HAP-1 (cell line): ENCODE results near the gene ZSCAN5B.

Experiments
- DNase-seq, 2 experiments: peaks; one replicate each; pipeline ENCODE4 v3.0.0-alpha.2; 2016 to 2020; ENCODE audit warnings: low spot score in 2 of 2
- H3K27me3 ChIP-seq: fragments of 250-450 bp; sonication (Bioruptor Pico); 2 replicates; pipeline ENCODE4 v1.5.1; 2020; ENCODE audit warnings: low read depth, mild to moderate bottlenecking, moderate library complexity
- H3K36me3 ChIP-seq: fragments of 250-450 bp; sonication (Bioruptor Pico); replicated peaks from 2 replicates; pipeline ENCODE4 v1.5.1; 2020; ENCODE audit warnings: mild to moderate bottlenecking
- H3K4me1 ChIP-seq: fragments of 250-450 bp; sonication (Bioruptor Pico); 2 replicates; pipeline ENCODE4 v1.5.1; 2020; ENCODE audit warnings: mild to moderate bottlenecking
- H3K4me3 ChIP-seq: fragments of 250-450 bp; sonication (Bioruptor Pico); 2 replicates; pipeline ENCODE4 v1.5.1; 2020; ENCODE audit warnings: mild to moderate bottlenecking, moderate library complexity
- H3K9me3 ChIP-seq: fragments of 250-450 bp; sonication (Bioruptor Pico); 2 replicates; pipeline ENCODE4 v1.5.1; 2020; ENCODE audit warnings: mild to moderate bottlenecking, moderate library complexity
- in situ Hi-C: fragments of 300-500 bp; cut with MboI; formaldehyde crosslinking; loops from 3 replicates; pipeline ENCODE4 v1.14.3; 2020; ENCODE audit warnings: low sequenced_read_pairs, inconsistent platforms, mixed read lengths

ZSCAN5B gene

GRCh38 chr19:56147307-56147706 lies 50.3 kb downstream of the ZSCAN5B start:
- no peak for DNase-seq
- Histone ChIP-seq H3K27me3 (no peaks in the 10 kb centered on the region), H3K9me3 (no peaks in the 10 kb centered on the region), H3K4me1 (no peaks in the 10 kb centered on the region), H3K36me3 (peaks cover 3% of the 10 kb centered on the region; the same call in 1 of the 2 replicates), H3K4me3 (no peak overlapping the region)
- in situ Hi-C loops: no loop called here

DNA sequence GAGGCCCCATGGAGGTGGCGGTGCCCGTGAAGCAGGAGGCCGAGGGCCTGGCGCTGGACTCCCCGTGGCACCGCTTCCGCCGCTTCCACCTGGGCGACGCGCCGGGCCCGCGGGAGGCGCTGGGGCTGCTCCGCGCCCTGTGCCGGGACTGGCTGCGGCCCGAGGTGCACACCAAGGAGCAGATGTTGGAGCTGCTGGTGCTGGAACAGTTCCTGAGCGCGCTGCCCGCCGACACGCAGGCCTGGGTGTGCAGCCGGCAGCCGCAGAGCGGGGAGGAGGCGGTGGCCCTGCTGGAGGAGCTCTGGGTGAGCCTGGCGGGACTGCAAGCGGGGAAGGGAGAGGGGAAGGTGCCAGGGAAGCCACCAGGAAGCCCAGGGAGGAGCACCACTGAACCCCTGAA lies 50.7 kb downstream of the ZSCAN5B start:
- no peaks in the 10 kb centered on the region; the same call in 1 of the 2 replicates for H3K4me1 ChIP-seq
- DNase-seq: no peak
- no peaks in the 10 kb centered on the region for H3K9me3 ChIP-seq
- no peaks in the 10 kb centered on the region for H3K27me3 ChIP-seq
- H3K4me3 ChIP-seq: no peak overlapping the region
- peaks cover 3% of the 10 kb centered on the region; the same call in 1 of the 2 replicates for H3K36me3 ChIP-seq
- in situ Hi-C loops: no loop called here

GRCh38 chr19:56145698-56146097 lies 51.9 kb downstream of the ZSCAN5B start:
- in situ Hi-C loops: no loop called here

GRCh38 chr19:56144831-56145230 lies 52.8 kb downstream of the ZSCAN5B start:
- Histone ChIP-seq H3K9me3 (no peaks in the 10 kb centered on the region), H3K36me3 (peaks cover 3% of the 10 kb centered on the region; the same call in 1 of the 2 replicates), H3K4me3 (no peak overlapping the region), H3K4me1 (peaks cover 4% of the 10 kb centered on the region), H3K27me3 (no peaks in the 10 kb centered on the region)
- no peak for DNase-seq
- in situ Hi-C loops: no loop called here

More at GRCh38 chr19:56145698-56146097, 51.9 kb downstream of the ZSCAN5B start:
- Histone ChIP-seq H3K27me3 (no peaks in the 10 kb centered on the region), H3K9me3 (no peaks in the 10 kb centered on the region), H3K4me3 (no peak overlapping the region), H3K4me1 (no peaks in the 10 kb centered on the region; the same call in 1 of the 2 replicates), H3K36me3 (peaks cover 3% of the 10 kb centered on the region; the same call in 1 of the 2 replicates)
- no peak for DNase-seq

DNA sequence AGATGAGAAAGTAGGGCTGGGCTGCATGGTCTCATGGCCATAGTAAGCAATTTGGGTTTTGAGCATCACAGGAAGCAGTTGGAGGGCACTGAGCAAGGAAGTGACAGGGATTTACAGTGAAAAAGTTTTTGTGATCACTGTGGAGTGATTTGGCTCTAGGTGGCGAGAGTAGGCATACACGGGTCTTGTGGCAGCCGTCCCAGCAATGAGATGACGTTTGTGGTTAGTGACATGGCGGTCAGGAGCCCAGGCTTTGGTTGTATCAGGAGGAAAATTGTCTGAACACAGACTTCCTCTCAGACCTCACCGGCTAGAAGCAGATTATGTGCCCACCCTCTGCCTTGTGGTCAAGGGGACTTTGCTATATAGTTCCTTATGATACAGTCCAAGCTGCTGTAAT lies 53.2 kb downstream of the ZSCAN5B start:
- Histone ChIP-seq H3K27me3 (no peaks in the 10 kb centered on the region), H3K4me3 (no peak overlapping the region), H3K9me3 (no peaks in the 10 kb centered on the region), H3K4me1 (peaks cover 5% of the 10 kb centered on the region), H3K36me3 (0 out of 2 replicates have a peak, but pooled peaks cover 3% of the 10 kb centered on the region)
- DNase-seq: no peak
- in situ Hi-C loops: no loop called here

GRCh38 chr19:56142897-56143434 lies 54.6 kb downstream of the ZSCAN5B start:
- H3K36me3 ChIP-seq: 0 out of 2 replicates have a peak, but pooled peaks cover 3% of the 10 kb centered on the region
- H3K4me3 ChIP-seq: no peak overlapping the region
- no peaks in the 10 kb centered on the region for H3K27me3 ChIP-seq
- DNase-seq: no peak
- no peaks in the 10 kb centered on the region for H3K9me3 ChIP-seq
- in situ Hi-C loops: no loop called here
- H3K4me1 ChIP-seq: peaks cover 5% of the 10 kb centered on the region

DNA sequence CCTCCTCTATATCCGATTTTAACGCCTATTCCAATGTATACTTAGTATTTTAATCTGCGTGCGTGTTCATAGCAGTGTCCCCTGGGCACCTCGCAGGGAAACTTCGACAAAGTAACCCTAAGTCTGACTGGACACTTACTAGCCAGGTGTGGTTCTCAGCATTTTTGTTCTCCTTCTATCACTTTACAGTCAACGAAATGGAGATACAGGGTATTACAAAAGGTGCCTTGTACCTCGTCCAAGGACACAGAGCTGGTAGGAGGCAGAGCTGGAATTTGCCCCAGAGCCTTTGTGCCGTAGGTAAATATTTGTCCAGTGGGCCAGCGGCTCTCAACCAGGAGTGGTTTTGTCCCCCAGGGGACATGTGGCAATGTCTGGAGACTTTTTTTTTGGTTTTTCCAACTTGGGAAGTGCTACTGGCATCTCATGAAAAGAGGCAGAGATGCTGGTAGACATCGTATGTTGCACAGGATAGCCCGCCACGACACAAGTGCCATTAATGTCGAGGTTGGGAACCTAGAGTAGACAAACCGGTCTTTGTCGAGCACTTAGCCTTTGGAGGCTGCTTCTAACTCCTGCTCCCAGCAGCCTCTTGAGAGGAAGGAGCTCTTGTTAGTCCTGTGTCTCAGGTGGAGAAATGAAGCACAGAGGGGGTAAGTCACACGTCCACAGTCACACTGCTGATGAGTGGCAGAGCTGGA lies 55.3 kb downstream of the ZSCAN5B start:
- in situ Hi-C loops: no loop called here
- DNase-seq: no peak
- H3K4me3 ChIP-seq: peak overlapping the region; percentile 25
- H3K4me1 ChIP-seq: peaks cover 5% of the 10 kb centered on the region
- H3K9me3 ChIP-seq: no peaks in the 10 kb centered on the region
- H3K27me3 ChIP-seq: no peaks in the 10 kb centered on the region
- no peaks in the 10 kb centered on the region for H3K36me3 ChIP-seq

DNA sequence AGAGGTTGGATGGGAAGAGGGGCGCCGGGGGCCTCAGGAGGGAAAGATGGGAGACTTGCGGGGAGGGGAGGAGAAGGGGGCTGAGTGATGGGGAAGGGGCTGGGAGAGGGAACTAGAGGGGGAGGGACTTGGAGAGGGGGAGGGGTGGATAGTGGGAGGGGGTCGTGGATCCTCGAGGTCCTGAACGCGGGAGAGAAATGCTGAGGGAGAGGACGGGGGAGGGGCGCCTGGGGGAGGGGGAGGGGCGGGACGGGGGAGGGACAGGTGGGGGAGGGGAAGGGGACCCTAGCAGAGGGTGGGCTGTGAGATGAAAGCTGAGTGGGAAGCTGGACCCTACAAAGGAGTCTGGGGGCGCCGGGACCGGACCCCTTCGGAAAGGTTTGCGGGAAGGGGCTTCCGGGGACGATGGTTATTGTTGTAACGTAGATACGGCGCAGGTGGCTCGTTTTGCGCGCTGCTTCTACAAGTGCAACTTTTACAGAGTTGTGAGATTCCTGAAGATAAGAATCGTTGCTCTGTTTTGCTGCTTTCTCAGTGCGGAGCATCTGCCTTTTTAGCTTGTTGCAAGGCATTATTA lies 56.1 kb downstream of the ZSCAN5B start:
- Histone ChIP-seq H3K4me3 (peak overlapping the region; percentile 42), H3K4me1 (peaks cover 5% of the 10 kb centered on the region), H3K9me3 (no peaks in the 10 kb centered on the region), H3K36me3 (no peaks in the 10 kb centered on the region), H3K27me3 (no peaks in the 10 kb centered on the region)
- DNase-seq: no peak
- in situ Hi-C loops: no loop called here

- in situ Hi-C loops: no loop called here
- Histone ChIP-seq H3K4me1 (peaks cover 5% of the 10 kb centered on the region), H3K4me3 (peak within 1 kb of the TSS; percentile 42), H3K36me3 (no peaks in the 10 kb centered on the region), H3K9me3 (no peaks in the 10 kb centered on the region), H3K27me3 (no peaks in the 10 kb centered on the region)
- DNase-seq: peak; percentile 98 to 99
Measured at GRCh38 chr19:56140583-56141416, 56.8 kb downstream of the ZSCAN5B start, which contains the start of gene ZNF444. Gene ZNF444 (plus strand): TSS chr19:56141287. CDS start chr19:56146912, 5,625 bp downstream.

GRCh38 chr19:56139847-56140582 lies 57.6 kb downstream of the ZSCAN5B start:
- Histone ChIP-seq H3K27me3 (no peaks in the 10 kb centered on the region), H3K9me3 (no peaks in the 10 kb centered on the region), H3K36me3 (no peaks in the 10 kb centered on the region), H3K4me3 (peak overlapping the region; percentile 42), H3K4me1 (peaks cover 5% of the 10 kb centered on the region)
- no peak for DNase-seq
- in situ Hi-C loops: no loop called here
